ENCODE data around the gene PPP3CB.

DNA sequence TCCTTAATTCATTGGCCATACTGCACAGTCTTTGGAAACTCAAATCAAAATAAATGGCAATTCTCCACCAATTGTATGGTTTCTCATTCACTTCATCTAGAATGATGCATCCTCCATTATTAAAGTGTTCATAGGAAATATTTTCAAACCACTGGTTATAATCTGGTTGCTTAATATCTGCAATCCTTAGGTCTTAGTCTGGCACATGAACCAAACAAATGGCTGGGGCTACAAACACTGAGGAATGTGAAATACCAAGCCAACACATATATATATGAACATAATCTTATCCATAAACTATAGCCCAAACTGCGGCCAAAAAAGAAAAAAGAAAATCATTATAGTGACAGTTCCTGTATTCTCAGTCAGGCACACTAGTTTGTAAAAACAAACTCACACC is 56.8 kb downstream of the PPP3CB start:
- TF ChIP-seq, protein P1, sequence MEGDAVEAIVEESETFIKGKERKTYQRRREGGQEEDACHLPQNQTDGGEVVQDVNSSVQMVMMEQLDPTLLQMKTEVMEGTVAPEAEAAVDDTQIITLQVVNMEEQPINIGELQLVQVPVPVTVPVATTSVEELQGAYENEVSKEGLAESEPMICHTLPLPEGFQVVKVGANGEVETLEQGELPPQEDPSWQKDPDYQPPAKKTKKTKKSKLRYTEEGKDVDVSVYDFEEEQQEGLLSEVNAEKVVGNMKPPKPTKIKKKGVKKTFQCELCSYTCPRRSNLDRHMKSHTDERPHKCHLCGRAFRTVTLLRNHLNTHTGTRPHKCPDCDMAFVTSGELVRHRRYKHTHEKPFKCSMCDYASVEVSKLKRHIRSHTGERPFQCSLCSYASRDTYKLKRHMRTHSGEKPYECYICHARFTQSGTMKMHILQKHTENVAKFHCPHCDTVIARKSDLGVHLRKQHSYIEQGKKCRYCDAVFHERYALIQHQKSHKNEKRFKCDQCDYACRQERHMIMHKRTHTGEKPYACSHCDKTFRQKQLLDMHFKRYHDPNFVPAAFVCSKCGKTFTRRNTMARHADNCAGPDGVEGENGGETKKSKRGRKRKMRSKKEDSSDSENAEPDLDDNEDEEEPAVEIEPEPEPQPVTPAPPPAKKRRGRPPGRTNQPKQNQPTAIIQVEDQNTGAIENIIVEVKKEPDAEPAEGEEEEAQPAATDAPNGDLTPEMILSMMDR (IDR thresholded peaks at IDR 0.05): no peak
- TF ChIP-seq POLR2AphosphoS5 (IDR thresholded peaks at IDR 0.05): no peak
- no peak for TF ChIP-seq POLR2A (IDR thresholded peaks at IDR 0.05)

Measured in prostate gland (tissue), 2 donors.